Measurements from ENCODE around the gene PDK2. TPM values are rescaled to one million over a fixed set of nuclear protein-coding genes. Genes with fewer than 3 reads are reported as not detected.

Gene PDK2
- total RNA-seq, 1 experiment from 2014 or later: 31.9 TPM

GRCh38 chr17:50134206-50135110 is 39.3 kb downstream of the PDK2 start:
- DNase-seq (no peak), ATAC-seq (no peak)

GRCh38 chr17:50135316-50136095 is 40.4 kb downstream of the PDK2 start:
- no peaks in the 10 kb centered on the region for H3K9me3 ChIP-seq (ENCODE audit: low read length)
- H3F3A ChIP-seq (ENCODE audit: low read length, unreplicated experiment): no peaks in the 10 kb centered on the region
- no peak overlapping the region for H3K27ac ChIP-seq (ENCODE audit: low read length)
- no peak overlapping the region for H2AFZ ChIP-seq (ENCODE audit: low read length)
- H3K36me3 ChIP-seq (ENCODE audit: low read depth, low read length): peaks cover 50% of the 10 kb centered on the region
- intact Hi-C loops (cut with micrococcal nuclease): no loop called here
- 0 out of 2 replicates have a peak, but pooled peaks cover 5% of the 10 kb centered on the region for H4K20me1 ChIP-seq (ENCODE audit: low read length)
- H3K9ac ChIP-seq (ENCODE audit: low read length): no peak overlapping the region
- BruUV-seq (replicated peaks): no TSS peak
- no peak overlapping the region for H3K4me3 ChIP-seq (ENCODE audit: low read length)
- ChIA-PET CTCF (no interaction called here), POLR2A (ENCODE audit: unreplicated experiment) (no interaction called here)
- ATAC-seq: no peak
- no peaks in the 10 kb centered on the region for H3K4me1 ChIP-seq (ENCODE audit: insufficient read depth, low read length)
- H3K9me2 ChIP-seq (replicated peaks; ENCODE audit: low read length): no peaks in the 10 kb centered on the region
- TF ChIP-seq EZH2 (IDR thresholded peaks at IDR 0.05; ENCODE audit: low read length, unreplicated experiment): no peak
- H3K4me2 ChIP-seq (ENCODE audit: low read length): no peak overlapping the region
- no peaks in the 10 kb centered on the region for H3K79me2 ChIP-seq (ENCODE audit: low read length)
- H3K27me3 ChIP-seq (ENCODE audit: low read length): no peaks in the 10 kb centered on the region
- no peak for DNase-seq

More at GRCh38 chr17:50134206-50135110, 39.3 kb downstream of the PDK2 start:
- H3K9me2 ChIP-seq (replicated peaks; ENCODE audit: low read length): no peaks in the 10 kb centered on the region
- ChIA-PET POLR2A (ENCODE audit: unreplicated experiment) (no interaction called here), CTCF (no interaction called here)
- no peak overlapping the region for H3K27ac ChIP-seq (ENCODE audit: low read length)
- H3K79me2 ChIP-seq (ENCODE audit: low read length): no peaks in the 10 kb centered on the region
- H3F3A ChIP-seq (ENCODE audit: low read length, unreplicated experiment): no peaks in the 10 kb centered on the region
- H4K20me1 ChIP-seq (ENCODE audit: low read length): no peaks in the 10 kb centered on the region
- no peak overlapping the region for H3K4me2 ChIP-seq (ENCODE audit: low read length)
- peaks cover 3% of the 10 kb centered on the region; the same call in 1 of the 2 replicates for H3K4me1 ChIP-seq (ENCODE audit: insufficient read depth, low read length)
- intact Hi-C loops (cut with micrococcal nuclease): no loop called here
- H3K27me3 ChIP-seq (ENCODE audit: low read length): peaks cover 6% of the 10 kb centered on the region
- peaks cover 40% of the 10 kb centered on the region for H3K36me3 ChIP-seq (ENCODE audit: low read depth, low read length)
- no peak overlapping the region for H2AFZ ChIP-seq (ENCODE audit: low read length)
- H3K4me3 ChIP-seq (ENCODE audit: low read length): no peak overlapping the region
- TF ChIP-seq EZH2 (IDR thresholded peaks at IDR 0.05; ENCODE audit: low read length, unreplicated experiment): no peak
- TF ChIP-seq CTCF (conservative IDR thresholded peaks at IDR 0.05; ENCODE audit: low read depth, low read length): 0 out of 2 replicates have a peak, but pooled peaks have one; percentile 18
- no peak overlapping the region for H3K9ac ChIP-seq (ENCODE audit: low read length)
- BruUV-seq (replicated peaks): TSS peak; percentile 22
- no peaks in the 10 kb centered on the region for H3K9me3 ChIP-seq (ENCODE audit: low read length)

GRCh38 chr17:50136096-50136687 is 41.0 kb downstream of the PDK2 start:
- Histone ChIP-seq H3F3A (ENCODE audit: low read length, unreplicated experiment) (no peaks in the 10 kb centered on the region), H4K20me1 (ENCODE audit: low read length) (0 out of 2 replicates have a peak, but pooled peaks cover 5% of the 10 kb centered on the region), H3K36me3 (ENCODE audit: low read depth, low read length) (peaks cover 56% of the 10 kb centered on the region), H3K9me2 (replicated peaks; ENCODE audit: low read length) (no peaks in the 10 kb centered on the region), H3K4me3 (ENCODE audit: low read length) (no peak overlapping the region), H3K79me2 (ENCODE audit: low read length) (no peaks in the 10 kb centered on the region), H3K4me1 (ENCODE audit: insufficient read depth, low read length) (no peaks in the 10 kb centered on the region), H3K27me3 (ENCODE audit: low read length) (no peaks in the 10 kb centered on the region), H2AFZ (ENCODE audit: low read length) (no peak overlapping the region), H3K9me3 (ENCODE audit: low read length) (no peaks in the 10 kb centered on the region), H3K27ac (ENCODE audit: low read length) (no peak overlapping the region), H3K4me2 (ENCODE audit: low read length) (no peak overlapping the region), H3K9ac (ENCODE audit: low read length) (no peak overlapping the region)
- TF ChIP-seq EZH2phosphoT487 (IDR thresholded peaks at IDR 0.05; ENCODE audit: borderline replicate concordance, low read length) (no peak), CTCF (conservative IDR thresholded peaks at IDR 0.05; ENCODE audit: low read depth, low read length) (no peak), EZH2 (IDR thresholded peaks at IDR 0.05; ENCODE audit: low read length, unreplicated experiment) (no peak)
- ATAC-seq (no peak), DNase-seq (no peak)
- ChIA-PET POLR2A (ENCODE audit: unreplicated experiment) (no interaction called here), CTCF (interaction anchor here (0.8 kb wide), 1 partner anchor 20 kb away, joined by 20 read pairs; no protein-coding TSS in a partner anchor)
- BruUV-seq (replicated peaks): no TSS peak
- intact Hi-C loops (cut with micrococcal nuclease): no loop called here
